GM23338 (cell line): ENCODE results near the gene AP4S1. TPM values are rescaled to one million over a fixed set of nuclear protein-coding genes. Genes with fewer than 3 reads are reported as not detected.

Experiments used
- ATAC-seq: fragments of 200-7000 bp; cut with Tn5 transposase; 3 replicates; pipeline ENCODE4 v1.9.1; 2020
- DNase-seq: peaks from one replicate; pipeline ENCODE4 v3.0.0-alpha.2; 2015; ENCODE audit warnings: low spot score
- H2AFZ ChIP-seq: fragments of 200-600 bp; sonication (generic); 2 replicates; pipeline ENCODE4 v1.8.0; 2016; ENCODE audit warnings: antibody characterized with exemption, mild to moderate bottlenecking, moderate library complexity
- H3F3A ChIP-seq: fragments of 200-600 bp; sonication (generic); replicated peaks from 2 replicates; pipeline ENCODE4 v1.8.0; 2017; ENCODE audit warnings: antibody characterized with exemption, mixed run types, low read depth
- H3K27ac ChIP-seq: fragments of 200-600 bp; sonication (generic); 2 replicates; pipeline ENCODE4 v1.6.1; 2016; ENCODE audit warnings: low read depth
- H3K27me3 ChIP-seq: fragments of 200-600 bp; sonication (generic); 2 replicates; pipeline ENCODE4 v1.8.0; 2016; ENCODE audit warnings: mild to moderate bottlenecking, mixed run types, moderate library complexity; ENCODE audit not compliant: insufficient read depth
- H3K36me3 ChIP-seq: fragments of 200-600 bp; sonication (generic); 2 replicates; pipeline ENCODE4 v1.8.0; 2016; ENCODE audit warnings: mild to moderate bottlenecking; ENCODE audit not compliant: insufficient read depth
- H3K4me1 ChIP-seq: fragments of 200-600 bp; sonication (generic); 2 replicates; pipeline ENCODE4 v1.8.0; 2016; ENCODE audit warnings: mild to moderate bottlenecking, moderate library complexity; ENCODE audit not compliant: insufficient read depth
- H3K4me2 ChIP-seq: fragments of 200-600 bp; sonication (generic); 2 replicates; pipeline ENCODE4 v1.7.1; 2017; ENCODE audit warnings: mixed run types
- H3K4me3 ChIP-seq: fragments of 200-600 bp; sonication (generic); 2 replicates; pipeline ENCODE4 v1.6.1; 2016; ENCODE audit warnings: mixed run types
- H3K79me2 ChIP-seq: fragments of 200-600 bp; sonication (generic); replicated peaks from 2 replicates; pipeline ENCODE4 v1.8.0; 2017; ENCODE audit warnings: mild to moderate bottlenecking; ENCODE audit not compliant: insufficient read depth
- H3K9me2 ChIP-seq: fragments of 200-600 bp; sonication (generic); 2 replicates; pipeline ENCODE4 v1.8.0; 2017; ENCODE audit not compliant: insufficient read depth
- H4K20me1 ChIP-seq: fragments of 200-600 bp; sonication (generic); replicated peaks from 2 replicates; pipeline ENCODE4 v1.8.0; 2017; ENCODE audit warnings: mild to moderate bottlenecking; ENCODE audit not compliant: insufficient read depth
- H3K27ac Mint-ChIP-seq: 2 replicates; pipeline ENCODE4 v1.8.0; 2020; ENCODE audit warnings: inconsistent platforms, mild to moderate bottlenecking, moderate library complexity, mixed read lengths
- H3K27me3 Mint-ChIP-seq: 3 replicates; pipeline ENCODE4 v1.8.0; 2022; ENCODE audit warnings: low read depth, mild to moderate bottlenecking, moderate library complexity, mixed read lengths, inconsistent platforms; ENCODE audit not compliant: insufficient read depth, poor library complexity
- H3K36me3 Mint-ChIP-seq: 3 replicates; pipeline ENCODE4 v1.8.0; 2021; ENCODE audit warnings: low read depth, mild to moderate bottlenecking, inconsistent platforms, moderate library complexity, mixed read lengths
- H3K4me1 Mint-ChIP-seq: 3 replicates; pipeline ENCODE4 v1.8.0; 2020; ENCODE audit warnings: mild to moderate bottlenecking, inconsistent platforms, mixed read lengths
- H3K4me3 Mint-ChIP-seq: 3 replicates; pipeline ENCODE4 v1.8.0; 2021; ENCODE audit warnings: moderate library complexity, mild to moderate bottlenecking, inconsistent platforms, mixed read lengths
- H3K9me3 Mint-ChIP-seq: 3 replicates; pipeline ENCODE4 v1.8.0; 2020; ENCODE audit warnings: moderate library complexity, mild to moderate bottlenecking, inconsistent platforms, mixed read lengths
- EZH2 ChIP-seq: fragments of 200-600 bp; sonication (generic); IDR thresholded peaks from one replicate; pipeline ENCODE4 v1.8.0; 2017; ENCODE audit warnings: antibody characterized with exemption, mild to moderate bottlenecking, low read depth; ENCODE audit not compliant: unreplicated experiment
- JUNB ChIP-seq: IDR thresholded peaks from one replicate; pipeline ENCODE4 v1.6.1; 2016; ENCODE audit warnings: antibody characterized with exemption; ENCODE audit not compliant: unreplicated experiment
- STAT1 ChIP-seq: IDR thresholded peaks from one replicate; pipeline ENCODE4 v1.6.1; 2016; ENCODE audit warnings: antibody characterized with exemption; ENCODE audit not compliant: unreplicated experiment
- polyA plus RNA-seq: library from polyadenylated mRNA; unstranded; fragments of >200 nt; fragmentation: Nextera tagmentation; extraction: Ambion mirVana; gene quantifications from 2 replicates; pipeline ENCODE4 v1.2.1, GENCODE V29; 2016
- total RNA-seq: library from RNA; depleted of rRNA; stranded (reverse); fragments of >200 nt; shearing (Covaris generic); gene quantifications from 2 replicates; pipeline ENCODE4 v1.2.3, GENCODE V29; 2014
- TF ChIP-seq, protein P1 (sequence below), 2 experiments: fragments of 200-600 bp in 1 of 2; sonication (generic) in 1 of 2; conservative IDR thresholded peaks; 2 replicates each; pipeline versions ENCODE4 v1.5.1 to v1.6.1; 2016 to 2017; ENCODE audit warnings: antibody characterized with exemption in 2 of 2, low read depth in 2 of 2, mild to moderate bottlenecking in 2 of 2, moderate library complexity in 1 of 2
- TF ChIP-seq, protein P2 (sequence below): fragments of 250-450 bp; sonication (Bioruptor Pico); IDR thresholded peaks from 2 replicates; pipeline ENCODE4 v1.5.0; 2020; ENCODE audit warnings: mild to moderate bottlenecking, moderate library complexity
- TF ChIP-seq, protein P3 (sequence below): IDR thresholded peaks from one replicate; pipeline ENCODE4 v1.6.1; 2018; ENCODE audit warnings: antibody characterized with exemption; ENCODE audit not compliant: unreplicated experiment

The AP4S1 gene
- total and polyA plus RNA-seq, 2 experiments from 2014 or later: 13.4 to 15.7 TPM

DNA sequence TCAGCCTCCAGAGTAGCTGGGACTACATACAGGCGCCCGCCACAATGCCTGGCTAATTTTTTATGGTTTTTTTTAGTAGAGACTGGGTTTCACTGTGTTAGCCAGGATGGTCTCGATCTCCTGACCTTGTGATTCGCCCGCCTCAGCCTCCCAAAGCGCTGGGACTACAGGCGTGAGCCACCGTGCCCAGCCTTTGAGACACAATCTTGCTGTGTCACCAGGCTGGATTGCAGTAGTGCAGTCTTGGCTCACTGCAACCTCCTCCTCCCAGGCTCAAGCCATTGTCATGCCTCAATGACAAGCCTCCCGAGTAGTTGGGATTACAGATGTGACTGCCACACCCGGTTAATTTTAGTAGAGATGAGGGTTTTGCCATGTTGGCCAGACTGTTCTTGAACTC, 22.1 kb downstream of the AP4S1 start (continued):
- TF ChIP-seq, protein P1, sequence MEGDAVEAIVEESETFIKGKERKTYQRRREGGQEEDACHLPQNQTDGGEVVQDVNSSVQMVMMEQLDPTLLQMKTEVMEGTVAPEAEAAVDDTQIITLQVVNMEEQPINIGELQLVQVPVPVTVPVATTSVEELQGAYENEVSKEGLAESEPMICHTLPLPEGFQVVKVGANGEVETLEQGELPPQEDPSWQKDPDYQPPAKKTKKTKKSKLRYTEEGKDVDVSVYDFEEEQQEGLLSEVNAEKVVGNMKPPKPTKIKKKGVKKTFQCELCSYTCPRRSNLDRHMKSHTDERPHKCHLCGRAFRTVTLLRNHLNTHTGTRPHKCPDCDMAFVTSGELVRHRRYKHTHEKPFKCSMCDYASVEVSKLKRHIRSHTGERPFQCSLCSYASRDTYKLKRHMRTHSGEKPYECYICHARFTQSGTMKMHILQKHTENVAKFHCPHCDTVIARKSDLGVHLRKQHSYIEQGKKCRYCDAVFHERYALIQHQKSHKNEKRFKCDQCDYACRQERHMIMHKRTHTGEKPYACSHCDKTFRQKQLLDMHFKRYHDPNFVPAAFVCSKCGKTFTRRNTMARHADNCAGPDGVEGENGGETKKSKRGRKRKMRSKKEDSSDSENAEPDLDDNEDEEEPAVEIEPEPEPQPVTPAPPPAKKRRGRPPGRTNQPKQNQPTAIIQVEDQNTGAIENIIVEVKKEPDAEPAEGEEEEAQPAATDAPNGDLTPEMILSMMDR (conservative IDR thresholded peaks at IDR 0.05; ENCODE audit: low read depth in 2 of 2): no peak
- TF ChIP-seq, protein P2, sequence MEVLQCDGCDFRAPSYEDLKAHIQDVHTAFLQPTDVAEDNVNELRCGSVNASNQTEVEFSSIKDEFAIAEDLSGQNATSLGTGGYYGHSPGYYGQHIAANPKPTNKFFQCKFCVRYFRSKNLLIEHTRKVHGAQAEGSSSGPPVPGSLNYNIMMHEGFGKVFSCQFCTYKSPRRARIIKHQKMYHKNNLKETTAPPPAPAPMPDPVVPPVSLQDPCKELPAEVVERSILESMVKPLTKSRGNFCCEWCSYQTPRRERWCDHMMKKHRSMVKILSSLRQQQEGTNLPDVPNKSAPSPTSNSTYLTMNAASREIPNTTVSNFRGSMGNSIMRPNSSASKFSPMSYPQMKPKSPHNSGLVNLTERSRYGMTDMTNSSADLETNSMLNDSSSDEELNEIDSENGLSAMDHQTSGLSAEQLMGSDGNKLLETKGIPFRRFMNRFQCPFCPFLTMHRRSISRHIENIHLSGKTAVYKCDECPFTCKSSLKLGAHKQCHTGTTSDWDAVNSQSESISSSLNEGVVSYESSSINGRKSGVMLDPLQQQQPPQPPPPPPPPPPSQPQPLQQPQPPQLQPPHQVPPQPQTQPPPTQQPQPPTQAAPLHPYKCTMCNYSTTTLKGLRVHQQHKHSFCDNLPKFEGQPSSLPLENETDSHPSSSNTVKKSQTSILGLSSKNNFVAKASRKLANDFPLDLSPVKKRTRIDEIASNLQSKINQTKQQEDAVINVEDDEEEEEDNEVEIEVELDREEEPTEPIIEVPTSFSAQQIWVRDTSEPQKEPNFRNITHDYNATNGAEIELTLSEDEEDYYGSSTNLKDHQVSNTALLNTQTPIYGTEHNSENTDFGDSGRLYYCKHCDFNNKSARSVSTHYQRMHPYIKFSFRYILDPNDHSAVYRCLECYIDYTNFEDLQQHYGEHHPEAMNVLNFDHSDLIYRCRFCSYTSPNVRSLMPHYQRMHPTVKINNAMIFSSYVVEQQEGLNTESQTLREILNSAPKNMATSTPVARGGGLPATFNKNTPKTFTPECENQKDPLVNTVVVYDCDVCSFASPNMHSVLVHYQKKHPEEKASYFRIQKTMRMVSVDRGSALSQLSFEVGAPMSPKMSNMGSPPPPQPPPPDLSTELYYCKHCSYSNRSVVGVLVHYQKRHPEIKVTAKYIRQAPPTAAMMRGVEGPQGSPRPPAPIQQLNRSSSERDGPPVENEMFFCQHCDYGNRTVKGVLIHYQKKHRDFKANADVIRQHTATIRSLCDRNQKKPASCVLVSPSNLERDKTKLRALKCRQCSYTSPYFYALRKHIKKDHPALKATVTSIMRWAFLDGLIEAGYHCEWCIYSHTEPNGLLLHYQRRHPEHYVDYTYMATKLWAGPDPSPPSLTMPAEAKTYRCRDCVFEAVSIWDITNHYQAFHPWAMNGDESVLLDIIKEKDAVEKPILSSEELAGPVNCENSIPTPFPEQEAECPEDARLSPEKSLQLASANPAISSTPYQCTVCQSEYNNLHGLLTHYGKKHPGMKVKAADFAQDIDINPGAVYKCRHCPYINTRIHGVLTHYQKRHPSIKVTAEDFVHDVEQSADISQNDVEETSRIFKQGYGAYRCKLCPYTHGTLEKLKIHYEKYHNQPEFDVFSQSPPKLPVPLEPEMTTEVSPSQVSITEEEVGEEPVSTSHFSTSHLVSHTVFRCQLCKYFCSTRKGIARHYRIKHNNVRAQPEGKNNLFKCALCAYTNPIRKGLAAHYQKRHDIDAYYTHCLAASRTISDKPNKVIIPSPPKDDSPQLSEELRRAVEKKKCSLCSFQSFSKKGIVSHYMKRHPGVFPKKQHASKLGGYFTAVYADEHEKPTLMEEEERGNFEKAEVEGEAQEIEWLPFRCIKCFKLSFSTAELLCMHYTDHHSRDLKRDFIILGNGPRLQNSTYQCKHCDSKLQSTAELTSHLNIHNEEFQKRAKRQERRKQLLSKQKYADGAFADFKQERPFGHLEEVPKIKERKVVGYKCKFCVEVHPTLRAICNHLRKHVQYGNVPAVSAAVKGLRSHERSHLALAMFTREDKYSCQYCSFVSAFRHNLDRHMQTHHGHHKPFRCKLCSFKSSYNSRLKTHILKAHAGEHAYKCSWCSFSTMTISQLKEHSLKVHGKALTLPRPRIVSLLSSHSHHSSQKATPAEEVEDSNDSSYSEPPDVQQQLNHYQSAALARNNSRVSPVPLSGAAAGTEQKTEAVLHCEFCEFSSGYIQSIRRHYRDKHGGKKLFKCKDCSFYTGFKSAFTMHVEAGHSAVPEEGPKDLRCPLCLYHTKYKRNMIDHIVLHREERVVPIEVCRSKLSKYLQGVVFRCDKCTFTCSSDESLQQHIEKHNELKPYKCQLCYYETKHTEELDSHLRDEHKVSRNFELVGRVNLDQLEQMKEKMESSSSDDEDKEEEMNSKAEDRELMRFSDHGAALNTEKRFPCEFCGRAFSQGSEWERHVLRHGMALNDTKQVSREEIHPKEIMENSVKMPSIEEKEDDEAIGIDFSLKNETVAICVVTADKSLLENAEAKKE: no peak
- TF ChIP-seq EZH2 (no peak), JUNB (no peak)

DNA sequence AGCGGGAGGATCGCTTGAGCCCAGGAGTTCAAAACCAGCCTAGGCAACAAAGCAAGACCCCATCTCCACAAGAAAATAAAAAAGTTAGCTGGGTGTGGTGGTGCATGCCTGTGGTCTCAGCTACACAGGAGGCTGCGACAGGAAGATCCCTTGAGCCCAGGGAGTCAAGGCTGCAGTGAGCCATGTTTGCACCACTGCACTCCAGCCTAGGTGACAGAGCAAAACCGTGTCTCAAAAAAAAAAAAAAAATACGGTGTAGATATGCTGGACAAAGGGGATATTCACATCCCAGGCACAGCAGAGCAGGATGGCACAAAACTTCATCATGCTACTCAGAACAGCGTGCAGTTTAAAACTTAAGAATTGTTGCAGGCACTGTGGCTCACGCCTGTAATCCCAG, 25.6 kb downstream of the AP4S1 start:
- Mint-ChIP-seq H3K36me3 (no peaks in the 10 kb centered on the region; the same call in 2 of the 3 replicates), H3K4me3 (no peak overlapping the region), H3K27ac (no peak overlapping the region), H3K4me1 (no peaks in the 10 kb centered on the region; the same call in 2 of the 3 replicates), H3K27me3 (no peaks in the 10 kb centered on the region), H3K9me3 (no peaks in the 10 kb centered on the region)
- H2AFZ ChIP-seq: no peak overlapping the region
- H3K27me3 ChIP-seq: no peaks in the 10 kb centered on the region
- H4K20me1 ChIP-seq: no peaks in the 10 kb centered on the region
- H3K4me3 ChIP-seq: no peak overlapping the region
- no peaks in the 10 kb centered on the region for H3K4me1 ChIP-seq
- ATAC-seq (no peak), DNase-seq (no peak)
- no peaks in the 10 kb centered on the region for H3F3A ChIP-seq
- H3K9me2 ChIP-seq: no peaks in the 10 kb centered on the region
- TF ChIP-seq STAT1 (no peak), EZH2 (no peak)
- TF ChIP-seq, protein P3, sequence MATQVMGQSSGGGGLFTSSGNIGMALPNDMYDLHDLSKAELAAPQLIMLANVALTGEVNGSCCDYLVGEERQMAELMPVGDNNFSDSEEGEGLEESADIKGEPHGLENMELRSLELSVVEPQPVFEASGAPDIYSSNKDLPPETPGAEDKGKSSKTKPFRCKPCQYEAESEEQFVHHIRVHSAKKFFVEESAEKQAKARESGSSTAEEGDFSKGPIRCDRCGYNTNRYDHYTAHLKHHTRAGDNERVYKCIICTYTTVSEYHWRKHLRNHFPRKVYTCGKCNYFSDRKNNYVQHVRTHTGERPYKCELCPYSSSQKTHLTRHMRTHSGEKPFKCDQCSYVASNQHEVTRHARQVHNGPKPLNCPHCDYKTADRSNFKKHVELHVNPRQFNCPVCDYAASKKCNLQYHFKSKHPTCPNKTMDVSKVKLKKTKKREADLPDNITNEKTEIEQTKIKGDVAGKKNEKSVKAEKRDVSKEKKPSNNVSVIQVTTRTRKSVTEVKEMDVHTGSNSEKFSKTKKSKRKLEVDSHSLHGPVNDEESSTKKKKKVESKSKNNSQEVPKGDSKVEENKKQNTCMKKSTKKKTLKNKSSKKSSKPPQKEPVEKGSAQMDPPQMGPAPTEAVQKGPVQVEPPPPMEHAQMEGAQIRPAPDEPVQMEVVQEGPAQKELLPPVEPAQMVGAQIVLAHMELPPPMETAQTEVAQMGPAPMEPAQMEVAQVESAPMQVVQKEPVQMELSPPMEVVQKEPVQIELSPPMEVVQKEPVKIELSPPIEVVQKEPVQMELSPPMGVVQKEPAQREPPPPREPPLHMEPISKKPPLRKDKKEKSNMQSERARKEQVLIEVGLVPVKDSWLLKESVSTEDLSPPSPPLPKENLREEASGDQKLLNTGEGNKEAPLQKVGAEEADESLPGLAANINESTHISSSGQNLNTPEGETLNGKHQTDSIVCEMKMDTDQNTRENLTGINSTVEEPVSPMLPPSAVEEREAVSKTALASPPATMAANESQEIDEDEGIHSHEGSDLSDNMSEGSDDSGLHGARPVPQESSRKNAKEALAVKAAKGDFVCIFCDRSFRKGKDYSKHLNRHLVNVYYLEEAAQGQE: no peak
- no peak overlapping the region for H3K27ac ChIP-seq
- H3K79me2 ChIP-seq: peaks cover 17% of the 10 kb centered on the region
- no peak overlapping the region for H3K4me2 ChIP-seq
- no peaks in the 10 kb centered on the region for H3K36me3 ChIP-seq
